Hepatocyte (in vitro differentiated cells): ENCODE measurements around the gene UBE2D2. TPM values are rescaled to one million over a fixed set of nuclear protein-coding genes. Genes with fewer than 3 reads are reported as not detected.
A peak's percentile ranks its signal among the peaks of the same experiment; 100 is the strongest.
"Not testable (repeated sequence)": the region's sequence is repeated elsewhere in the genome, so short reads cannot be mapped to it uniquely, and the experiment has no call there.

Source experiments
- DNase-seq: peaks from one replicate; pipeline ENCODE4 v3.0.0-alpha.2; 2016; ENCODE audit warnings: low spot score
- H2AFZ ChIP-seq: fragments of 200-600 bp; sonication (generic); 2 replicates; pipeline ENCODE4 v1.6.0; 2016; ENCODE audit warnings: antibody characterized with exemption, mild to moderate bottlenecking
- H3K27ac ChIP-seq: fragments of 200-600 bp; sonication (generic); 2 replicates; pipeline ENCODE4 v1.5.1; 2016; ENCODE audit warnings: mild to moderate bottlenecking
- H3K27me3 ChIP-seq: fragments of 200-600 bp; sonication (generic); 2 replicates; pipeline ENCODE4 v1.6.1; 2016
- H3K36me3 ChIP-seq: fragments of 200-600 bp; sonication (generic); replicated peaks from 2 replicates; pipeline ENCODE4 v1.5.1; 2016; ENCODE audit warnings: low read depth; ENCODE audit not compliant: insufficient read depth
- H3K4me1 ChIP-seq: fragments of 200-600 bp; sonication (generic); 2 replicates; pipeline ENCODE4 v1.5.1; 2016; ENCODE audit warnings: mild to moderate bottlenecking, moderate library complexity; ENCODE audit not compliant: insufficient read depth
- H3K4me2 ChIP-seq: fragments of 200-600 bp; sonication (generic); 2 replicates; pipeline ENCODE4 v1.6.0; 2016
- H3K4me3 ChIP-seq: fragments of 200-600 bp; sonication (generic); 2 replicates; pipeline ENCODE4 v1.5.1; 2016; ENCODE audit warnings: mild to moderate bottlenecking
- H3K79me2 ChIP-seq: fragments of 200-600 bp; sonication (generic); 2 replicates; pipeline ENCODE4 v1.6.0; 2017; ENCODE audit warnings: mild to moderate bottlenecking
- H3K9me2 ChIP-seq: fragments of 200-600 bp; sonication (generic); replicated peaks from 2 replicates; pipeline ENCODE4 v1.6.0; 2017; ENCODE audit warnings: mild to moderate bottlenecking; ENCODE audit not compliant: insufficient read depth
- H3K9me3 ChIP-seq: fragments of 200-600 bp; sonication (generic); 2 replicates; pipeline ENCODE4 v1.5.1; 2016; ENCODE audit warnings: low read depth, mild to moderate bottlenecking
- H4K20me1 ChIP-seq: fragments of 200-600 bp; sonication (generic); 2 replicates; pipeline ENCODE4 v1.6.0; 2016; ENCODE audit warnings: mild to moderate bottlenecking; ENCODE audit not compliant: insufficient read depth, poor library complexity, severe bottlenecking
- CTCF ChIP-seq: fragments of 200-600 bp; sonication (generic); IDR thresholded peaks from 2 replicates; pipeline ENCODE4 v1.5.1; 2016; ENCODE audit warnings: antibody characterized with exemption, mild to moderate bottlenecking; ENCODE audit not compliant: poor library complexity
- EZH2 ChIP-seq: fragments of 200-600 bp; sonication (generic); IDR thresholded peaks from 2 replicates; pipeline ENCODE4 v1.6.1; 2016; ENCODE audit warnings: antibody characterized with exemption, mild to moderate bottlenecking, borderline replicate concordance
- EZH2phosphoT487 ChIP-seq: fragments of 200-600 bp; sonication (generic); IDR thresholded peaks from one replicate; pipeline ENCODE4 v1.6.1; 2018; ENCODE audit warnings: antibody characterized with exemption, mild to moderate bottlenecking, low read depth, moderate library complexity; ENCODE audit not compliant: unreplicated experiment, severe bottlenecking
- WGBS: methylation state at CpG from one replicate; pipeline ENCODE4 v1.1.6; 2016; ENCODE audit warnings: low lambda C conversion rate; ENCODE audit errors: missing lambda C conversion rate; 5-methylcytosine and 5-hydroxymethylcytosine counted together
- polyA plus RNA-seq: library from polyadenylated mRNA; unstranded; fragments of >200 nt; fragmentation: Nextera tagmentation; extraction: Ambion mirVana; gene quantifications from 2 replicates; pipeline ENCODE4 v1.2.1, GENCODE V29; 2016
- total RNA-seq: library from RNA; depleted of rRNA; stranded (reverse); fragments of >200 nt; gene quantifications from 2 replicates; pipeline ENCODE4 v1.2.3, GENCODE V29; 2014

UBE2D2 gene
- total RNA-seq, result 85.9 and 100.0 TPM in 2 replicates
- polyA plus RNA-seq, result 167 and 182 TPM in 2 replicates

GRCh38 chr5:139560752-139561654 lies at the start of gene UBE2D2:
Gene UBE2D2, plus strand, starts transcription at chr5:139561339. Its CDS starts 453 bp downstream, at chr5:139561792.
- Histone ChIP-seq H3K36me3 (no peaks in the 10 kb centered on the region), H3K79me2 (peaks cover 46% of the 10 kb centered on the region), H2AFZ (peak within 1 kb of the TSS; percentile 80), H3K4me3 (peak within 1 kb of the TSS; percentile 93), H3K9me2 (no peaks in the 10 kb centered on the region), H3K9me3 (no peaks in the 10 kb centered on the region), H3K27ac (peak within 1 kb of the TSS; percentile 99), H3K27me3 (no peaks in the 10 kb centered on the region), H3K4me2 (peak within 1 kb of the TSS; percentile 86), H3K4me1 (peaks cover 30% of the 10 kb centered on the region), H4K20me1 (peaks cover 40% of the 10 kb centered on the region)
- TF ChIP-seq EZH2phosphoT487 (no peak), EZH2 (no peak)
- DNase-seq, result peak; percentile 99
- WGBS, result 4% methylated on average over 50 of the region's 89 CpGs

GRCh38 chr5:139512786-139513390 lies 48.3 kb upstream of the UBE2D2 start:
- 86% methylated on average over 6 of the region's 6 CpGs for WGBS
- Histone ChIP-seq H3K27ac (no peak overlapping the region), H3K9me3 (no peaks in the 10 kb centered on the region), H3K4me3 (no peak overlapping the region), H2AFZ (no peak overlapping the region), H3K36me3 (no peaks in the 10 kb centered on the region), H3K79me2 (no peaks in the 10 kb centered on the region), H3K27me3 (no peaks in the 10 kb centered on the region), H4K20me1 (no peaks in the 10 kb centered on the region), H3K4me2 (no peak overlapping the region), H3K4me1 (peaks cover 4% of the 10 kb centered on the region), H3K9me2 (no peaks in the 10 kb centered on the region)
- no peak for TF ChIP-seq CTCF
- no peak for TF ChIP-seq EZH2
- TF ChIP-seq EZH2phosphoT487, result no peak
- DNase-seq, result no peak

- peak; percentile 79 for TF ChIP-seq CTCF
- not testable (repeated sequence) for H3K36me3 ChIP-seq, H3K9me2 ChIP-seq, H3K4me2 ChIP-seq, H3K79me2 ChIP-seq, H4K20me1 ChIP-seq, H3K4me3 ChIP-seq, H3K4me1 ChIP-seq, H3K27ac ChIP-seq, H3K27me3 ChIP-seq, H2AFZ ChIP-seq, H3K9me3 ChIP-seq
- WGBS, result 79% methylated on average over 5 of the region's 5 CpGs
- peak; percentile 84 for DNase-seq
Observed at GRCh38 chr5:139513434-139513833, 47.7 kb upstream of the UBE2D2 start.

- H2AFZ ChIP-seq, result no peak overlapping the region
- no peak for TF ChIP-seq EZH2phosphoT487
- no peak for TF ChIP-seq CTCF
- TF ChIP-seq EZH2, result no peak
- no peaks in the 10 kb centered on the region for H3K27me3 ChIP-seq
- no peaks in the 10 kb centered on the region for H3K9me2 ChIP-seq
- H3K4me1 ChIP-seq, result peaks cover 4% of the 10 kb centered on the region
- no peaks in the 10 kb centered on the region for H3K79me2 ChIP-seq
- WGBS, result 94% methylated on average over 6 of the region's 6 CpGs
- no peak overlapping the region for H3K27ac ChIP-seq
- H3K4me2 ChIP-seq, result no peak overlapping the region
- H3K36me3 ChIP-seq, result no peaks in the 10 kb centered on the region
- no peaks in the 10 kb centered on the region for H3K9me3 ChIP-seq
- DNase-seq, result no peak
- no peak overlapping the region for H3K4me3 ChIP-seq
- no peaks in the 10 kb centered on the region for H4K20me1 ChIP-seq
Observed at GRCh38 chr5:139513852-139514485, 47.2 kb upstream of the UBE2D2 start.
